HG02678 (cell line): ENCODE data around the gene PTPRN2.
"Not testable (repeated sequence)": the region's sequence is repeated elsewhere in the genome, so short reads cannot be mapped to it uniquely, and the experiment has no call there.

Source experiments
- ATAC-seq: cut with Tn5 transposase; IDR thresholded peaks from one replicate; pipeline ENCODE4 v1.9.1; 2021; ENCODE audit warnings: mild to moderate bottlenecking, moderate library complexity; ENCODE audit not compliant: unreplicated experiment

PTPRN2 gene

DNA sequence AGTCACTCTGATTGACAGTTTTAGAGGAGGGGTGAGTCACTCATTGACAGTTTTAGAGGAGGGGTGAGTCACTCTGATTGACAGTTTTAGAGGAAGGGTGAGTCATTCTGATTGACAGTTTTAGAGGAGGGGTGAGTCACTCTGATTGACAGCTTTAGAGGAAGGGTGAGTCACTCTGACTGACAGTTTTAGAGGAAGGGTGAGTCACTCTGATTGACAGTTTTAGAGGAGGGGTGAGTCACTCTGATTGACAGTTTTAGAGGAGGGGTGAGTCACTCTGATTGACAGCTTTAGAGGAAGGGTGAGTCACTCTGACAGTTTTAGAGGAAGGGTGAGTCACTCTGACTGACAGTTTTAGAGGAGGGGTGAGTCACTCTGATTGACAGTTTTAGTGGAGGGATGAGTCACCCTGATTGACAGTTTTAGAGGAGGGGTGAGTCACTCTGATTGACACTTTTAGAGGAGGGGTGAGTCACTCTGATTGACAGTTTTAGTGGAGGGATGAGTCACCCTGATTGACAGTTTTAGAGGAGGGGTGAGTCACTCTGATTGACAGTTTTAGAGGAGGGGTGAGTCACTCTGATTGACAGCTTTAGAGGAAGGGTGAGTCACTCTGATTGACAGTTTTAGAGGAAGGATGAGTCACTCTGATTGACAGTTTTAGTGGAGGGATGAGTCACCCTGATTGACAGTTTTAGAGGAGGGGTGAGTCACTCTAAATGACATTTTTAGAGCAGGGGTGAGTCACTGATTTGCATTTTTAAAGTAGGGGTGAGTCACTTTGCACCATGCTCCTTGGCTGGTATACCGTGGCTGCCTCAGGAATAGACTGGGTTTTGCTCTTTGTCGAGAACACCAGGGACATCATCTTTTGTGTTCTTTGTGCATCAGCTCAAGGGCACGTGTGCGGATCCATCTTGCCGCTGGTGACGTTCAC lies 654.1 kb downstream of the PTPRN2 start:
- not testable (repeated sequence) for ATAC-seq

- no peak for ATAC-seq
Observed at GRCh38 chr7:157932498-157933218, 655.0 kb downstream of the PTPRN2 start.

DNA sequence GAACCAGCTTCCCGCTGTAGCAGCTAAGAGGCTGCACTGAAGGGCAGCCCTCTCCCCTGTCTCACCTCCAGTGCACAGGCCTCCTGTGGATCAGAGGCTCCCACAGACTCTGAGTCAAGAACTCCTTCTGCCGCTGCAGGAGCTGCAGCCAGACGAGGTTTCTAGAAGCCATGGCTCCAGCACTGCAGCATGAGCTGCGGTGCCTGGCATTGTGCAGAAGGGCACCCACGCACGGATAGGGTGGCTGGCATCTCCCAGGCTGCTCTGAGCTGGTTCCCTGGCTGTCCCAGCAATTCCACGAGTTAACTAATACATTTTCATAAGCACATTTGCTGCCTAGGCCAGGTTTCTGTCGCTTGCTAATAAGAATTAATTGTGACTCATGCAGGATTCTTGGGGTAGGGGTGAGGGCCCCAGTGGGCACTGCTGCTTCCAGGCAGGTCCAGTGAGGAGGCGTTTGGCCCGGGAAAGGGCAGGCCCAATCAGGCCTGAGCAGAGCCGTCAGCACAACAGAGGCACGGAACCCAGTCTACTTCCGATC lies 656.6 kb downstream of the PTPRN2 start:
- ATAC-seq = no peak

DNA sequence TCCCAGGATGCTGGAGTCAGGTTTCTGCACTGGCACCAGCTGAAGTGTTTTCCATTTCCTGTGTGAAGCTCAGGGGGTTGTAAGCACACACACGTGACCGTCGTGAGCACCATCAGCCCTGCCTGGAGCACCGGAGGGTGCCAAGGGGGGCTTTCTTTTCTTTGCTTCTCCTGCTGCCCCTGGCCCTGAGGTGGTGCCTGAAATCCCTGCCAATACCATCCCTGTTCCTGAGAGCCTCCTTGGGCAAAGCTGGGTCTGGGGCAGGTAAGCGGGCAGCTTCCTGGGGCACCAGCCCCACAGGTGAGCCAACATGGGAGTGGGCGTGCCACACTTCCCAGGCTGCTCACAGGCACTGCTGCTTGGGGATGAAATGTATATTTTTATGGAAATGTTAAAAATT lies 657.2 kb downstream of the PTPRN2 start:
- ATAC-seq = no peak

GRCh38 chr7:157929671-157930070 lies 658.0 kb downstream of the PTPRN2 start:
- no peak for ATAC-seq

DNA sequence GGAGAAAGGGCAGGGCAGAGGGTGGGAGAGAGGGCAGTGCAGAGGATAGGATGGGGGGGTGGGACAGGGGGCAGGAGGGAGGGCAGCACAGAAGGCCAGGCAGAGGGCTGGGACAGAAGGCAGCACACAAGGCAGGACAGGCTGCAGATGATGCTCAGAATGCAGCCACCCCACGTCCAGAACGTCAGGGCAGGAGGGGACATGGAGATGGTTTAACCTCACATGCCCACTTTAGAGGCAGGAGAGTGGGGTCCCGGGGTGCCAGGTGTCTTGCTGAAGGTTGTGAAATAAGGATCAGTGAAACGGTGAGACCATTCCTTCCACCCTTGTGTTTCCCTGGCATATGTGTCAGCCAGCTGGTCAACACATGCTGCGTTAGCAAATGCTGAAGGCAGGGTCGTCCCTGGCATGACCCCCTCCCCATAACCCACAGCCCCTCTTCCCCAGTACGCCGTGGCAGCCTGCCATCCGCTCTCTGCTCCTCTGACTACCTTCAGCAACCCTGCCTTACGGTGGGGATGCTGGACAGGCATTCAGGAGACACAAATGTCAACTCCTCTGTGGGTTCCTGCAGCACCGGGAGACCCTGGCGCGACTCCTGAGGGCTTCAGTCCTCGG lies 658.7 kb downstream of the PTPRN2 start:
- ATAC-seq = no peak

DNA sequence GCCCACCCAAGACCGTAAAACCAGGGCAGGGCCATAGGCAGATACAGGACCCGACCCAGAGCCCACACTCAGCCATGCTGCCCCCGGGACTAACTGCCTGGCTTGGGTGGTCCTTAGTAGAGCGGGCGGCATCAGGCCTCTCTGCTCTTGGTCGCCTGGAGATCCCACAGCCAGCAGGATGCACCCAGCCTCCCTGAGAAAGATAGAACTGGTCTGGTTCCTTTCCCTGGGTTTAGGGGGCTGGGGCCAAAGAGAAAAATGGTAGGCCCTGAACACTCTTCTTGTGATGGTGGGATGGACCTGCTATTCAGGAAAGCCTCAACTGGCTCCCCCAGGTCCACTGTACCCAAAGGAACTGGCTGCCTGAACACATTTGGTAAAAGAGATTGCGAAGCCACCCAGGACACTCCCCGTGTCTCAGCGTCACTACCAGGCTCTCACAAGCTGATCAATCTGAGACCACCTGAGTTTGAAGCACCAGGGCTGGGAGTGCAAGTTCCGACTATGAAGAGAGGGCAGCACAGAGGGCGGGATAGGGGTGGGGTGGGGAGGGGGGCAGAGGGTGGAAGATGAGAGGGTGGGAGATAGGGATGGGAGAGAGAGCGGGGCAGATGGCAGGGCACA lies 659.3 kb downstream of the PTPRN2 start:
- ATAC-seq = no peak

DNA sequence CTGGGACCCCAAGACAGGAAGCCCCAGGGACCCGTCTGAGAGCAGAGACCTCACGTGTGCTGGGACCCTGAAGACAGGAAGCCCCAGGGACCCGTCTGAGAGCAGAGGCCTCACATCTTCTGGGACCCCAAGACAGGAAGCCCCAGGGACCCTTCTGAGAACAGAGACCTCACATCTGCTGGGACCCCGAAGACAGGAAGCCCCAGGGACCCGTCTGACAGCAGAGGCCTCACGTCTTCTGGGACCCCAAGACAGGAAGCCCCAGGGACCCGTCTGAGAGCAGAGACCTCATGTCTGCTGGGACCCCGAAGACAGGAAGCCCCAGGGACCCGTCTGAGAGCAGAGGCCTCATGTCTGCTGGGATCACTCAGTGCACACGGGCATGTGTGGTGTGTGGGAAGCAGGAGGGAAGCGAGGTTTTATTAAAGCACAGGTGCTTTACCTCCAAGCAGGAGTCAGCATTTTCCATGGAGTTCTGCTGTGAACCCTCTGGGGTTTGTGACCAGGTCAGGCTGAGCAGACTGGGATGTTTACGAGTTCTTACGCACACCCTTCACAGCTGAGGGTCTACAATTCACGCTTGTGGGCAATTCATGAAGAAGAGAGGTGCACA lies 660.2 kb downstream of the PTPRN2 start:
- no peak for ATAC-seq

GRCh38 chr7:157926521-157927150 lies 661.0 kb downstream of the PTPRN2 start:
- ATAC-seq = no peak

DNA sequence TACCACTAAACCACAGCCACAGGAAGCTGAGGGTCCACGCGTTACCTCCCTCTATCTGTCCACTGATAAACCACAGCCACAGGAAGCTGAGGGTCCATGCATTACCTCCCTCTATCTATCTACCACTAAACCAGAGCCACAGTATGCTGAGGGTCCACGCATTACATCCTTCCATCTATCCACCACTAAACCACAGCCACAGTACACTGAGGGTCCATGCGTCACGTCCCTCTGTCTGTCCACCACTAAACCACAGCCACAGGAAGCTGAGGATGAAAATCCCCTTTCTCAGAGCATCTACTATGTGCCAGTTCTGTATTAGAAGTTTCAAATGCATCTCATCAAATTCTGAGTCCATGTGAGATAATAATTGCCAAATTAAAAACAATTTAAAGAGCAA lies 661.5 kb downstream of the PTPRN2 start:
- ATAC-seq = no peak

DNA sequence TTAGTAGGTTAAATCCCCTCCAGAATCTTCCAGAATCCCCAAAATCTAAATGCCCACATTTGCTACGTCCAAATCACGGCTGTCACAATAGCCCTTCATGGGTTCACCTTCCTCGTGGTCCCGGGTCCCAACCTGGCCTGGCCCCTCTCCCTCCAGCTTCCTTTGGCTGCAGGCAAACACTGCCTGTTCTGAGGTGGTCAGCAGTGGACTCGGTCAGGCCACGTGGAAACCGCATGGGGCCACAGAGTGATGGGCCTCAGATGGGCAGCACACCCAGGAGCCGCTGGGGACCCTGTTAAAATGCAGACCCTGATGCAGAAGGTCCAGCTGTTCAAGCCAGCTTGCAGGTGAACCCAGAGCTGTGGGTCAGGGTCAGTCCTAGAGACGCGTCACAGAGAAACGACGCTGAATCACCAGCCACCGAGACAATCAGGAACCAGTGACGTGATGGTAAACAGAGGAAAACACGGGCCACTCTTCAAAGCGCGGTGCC lies 662.2 kb downstream of the PTPRN2 start:
- no peak for ATAC-seq

GRCh38 chr7:157923903-157924630 lies 663.6 kb downstream of the PTPRN2 start:
- ATAC-seq = no peak

- ATAC-seq = no peak
Observed at GRCh38 chr7:157922576-157922975, 665.0 kb downstream of the PTPRN2 start.

DNA sequence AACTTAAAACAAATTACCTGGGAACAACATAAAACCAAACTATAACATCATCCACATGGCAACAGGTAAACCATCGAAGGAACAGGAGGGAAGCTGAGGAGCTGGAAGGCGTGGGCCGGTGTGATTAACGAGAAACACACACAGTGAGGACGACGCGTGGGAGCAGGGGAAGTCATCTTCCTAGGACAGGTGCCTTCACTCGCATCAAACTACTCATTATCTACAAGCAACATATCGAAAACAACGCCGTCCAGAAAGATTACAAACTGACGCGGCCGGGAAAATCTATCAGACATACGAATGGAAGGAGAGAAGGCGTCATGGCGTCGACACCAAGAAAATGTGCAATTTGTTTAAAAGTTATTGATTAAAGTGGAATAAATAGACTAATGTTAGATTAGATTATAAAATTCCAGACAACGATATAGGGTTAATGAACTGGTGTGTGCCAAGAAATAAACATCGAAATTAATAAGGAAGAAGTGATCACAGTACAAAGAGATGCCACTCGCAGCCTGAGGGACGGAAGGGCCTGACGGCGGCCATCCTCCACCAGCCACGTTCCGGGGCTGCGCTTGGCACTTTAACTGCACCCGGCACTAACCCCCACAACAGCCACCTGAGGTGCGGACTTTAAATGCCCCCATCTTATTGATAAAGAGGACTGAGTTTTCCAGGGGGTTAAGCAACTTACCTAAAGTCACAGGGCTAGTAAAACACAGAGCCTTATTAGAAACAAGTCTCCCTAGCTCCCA lies 669.1 kb downstream of the PTPRN2 start:
- no peak for ATAC-seq

DNA sequence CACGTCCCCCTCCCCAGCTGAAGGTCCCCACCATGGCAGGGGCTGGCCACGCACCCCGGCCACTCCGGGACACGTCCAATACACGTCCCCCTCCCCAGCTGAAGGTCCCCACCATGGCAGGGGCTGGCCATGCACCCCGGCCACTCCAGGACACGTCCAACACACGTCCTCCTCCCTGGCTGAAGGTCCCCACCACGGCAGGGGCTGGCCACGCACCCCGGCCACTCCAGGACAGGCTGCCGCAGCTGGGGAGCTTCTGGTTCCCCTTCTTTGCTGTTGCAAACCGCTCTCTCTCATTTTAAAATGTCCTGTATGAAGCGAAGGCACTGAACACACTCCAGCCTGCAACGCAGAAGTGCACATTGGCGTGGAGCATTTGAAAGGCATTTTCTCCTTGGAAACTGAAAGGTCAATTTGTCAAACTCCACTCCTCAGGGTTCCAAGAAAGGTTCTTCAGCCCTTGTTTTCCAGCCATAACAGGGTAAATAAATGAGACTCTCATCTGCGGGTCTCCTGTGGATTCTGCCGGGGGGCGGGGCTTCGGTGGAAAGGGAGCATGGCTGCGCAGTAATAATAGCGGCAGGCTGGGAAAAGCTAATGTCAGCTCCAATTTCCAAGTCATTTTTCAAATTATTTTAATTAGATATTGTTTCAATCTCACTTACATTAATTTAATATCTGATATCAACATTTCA lies 670.5 kb downstream of the PTPRN2 start:
- ATAC-seq = no peak

GRCh38 chr7:157910446-157910845 lies 677.2 kb downstream of the PTPRN2 start:
- ATAC-seq = no peak

DNA sequence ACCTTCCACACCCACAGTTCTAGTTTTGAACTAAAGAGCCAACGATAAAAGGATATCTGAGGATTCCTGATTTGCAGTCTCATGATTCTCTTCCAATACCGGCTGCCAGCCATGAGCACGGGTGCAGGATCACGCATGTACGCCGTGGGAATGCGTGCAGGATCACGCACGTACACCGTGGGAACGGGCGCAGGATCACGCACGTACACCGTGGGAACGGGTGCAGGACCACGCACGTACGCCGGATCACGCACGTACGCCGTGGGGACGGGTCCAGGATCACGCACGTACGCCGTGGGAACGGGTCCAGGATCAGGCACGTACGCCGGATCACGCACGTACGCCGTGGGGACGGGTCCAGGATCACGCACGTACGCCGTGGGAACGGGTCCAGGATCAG lies 677.6 kb downstream of the PTPRN2 start:
- ATAC-seq = not testable (repeated sequence)

DNA sequence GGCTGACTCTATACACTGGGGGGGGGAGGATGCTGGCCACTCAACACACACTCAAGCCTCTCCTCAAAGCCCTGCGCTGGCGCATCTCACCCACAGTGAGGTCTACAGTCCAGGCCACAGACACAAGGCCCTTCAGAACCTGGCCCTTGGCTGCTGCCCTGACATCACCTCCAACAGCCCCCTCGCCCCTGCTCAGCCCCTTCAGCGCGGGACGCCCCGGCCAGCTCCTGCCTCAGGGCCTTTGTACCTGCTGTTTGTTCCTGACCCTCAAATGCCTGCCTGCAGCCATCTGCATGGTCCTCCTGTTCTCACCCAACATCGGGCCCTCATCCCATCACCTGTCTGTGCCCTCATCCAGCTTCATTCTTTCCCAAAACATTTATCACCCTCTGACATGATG lies 678.3 kb downstream of the PTPRN2 start:
- ATAC-seq = no peak
